HepG2 (cell line): ENCODE data around the gene RUSC1. TPM values are rescaled to one million over a fixed set of nuclear protein-coding genes. Genes with fewer than 3 reads are reported as not detected.

Experiments
- AKNA ChIP-seq: sonication (generic); formaldehyde crosslinking; IDR thresholded peaks from 2 replicates; pipeline ENCODE4 v1.4.0; 2020; ENCODE audit warnings: missing genetic modification reagents, borderline replicate concordance
- ATF6 ChIP-seq: sonication (generic); formaldehyde crosslinking; conservative IDR thresholded peaks from 2 replicates; pipeline ENCODE4 v1.4.0; 2020; ENCODE audit warnings: missing genetic modification reagents
- CEBPZ ChIP-seq: IDR thresholded peaks from 2 replicates; pipeline ENCODE4 v1.6.1; 2012; ENCODE audit warnings: low read length, improper control_type of control experiment
- GRHL1 ChIP-seq: sonication (generic); formaldehyde crosslinking; conservative IDR thresholded peaks from 2 replicates; pipeline ENCODE4 v1.8.0; 2022; ENCODE audit warnings: missing genetic modification reagents
- HNRNPK ChIP-seq: fragments of 200-400 bp; formaldehyde crosslinking; IDR thresholded peaks from 2 replicates; pipeline ENCODE4 v1.6.1; 2018; ENCODE audit warnings: low read length, low read depth, moderate library complexity, mild to moderate bottlenecking; ENCODE audit not compliant: poor library complexity, severe bottlenecking
- MAZ ChIP-seq, 2 experiments: sonication (generic) in 1 of 2; formaldehyde crosslinking in 1 of 2; IDR thresholded peaks; 2 replicates each; pipeline versions ENCODE4 v1.5.0 to v1.6.1; 2012 to 2020; ENCODE audit warnings: low read depth in 2 of 2, mild to moderate bottlenecking in 2 of 2, borderline replicate concordance in 1 of 2, improper control_type of control experiment in 1 of 2, low read length in 1 of 2, missing genetic modification reagents in 1 of 2, moderate library complexity in 1 of 2
- RBM39 ChIP-seq: fragments of 200-400 bp; formaldehyde crosslinking; IDR thresholded peaks from one replicate; pipeline ENCODE4 v1.6.1; 2018; ENCODE audit warnings: antibody characterized with exemption, mild to moderate bottlenecking, low read depth, low read length; ENCODE audit not compliant: poor library complexity, severe bottlenecking
- REXO4 ChIP-seq: sonication (generic); formaldehyde crosslinking; IDR thresholded peaks from 2 replicates; pipeline ENCODE4 v1.8.0; 2022; ENCODE audit warnings: missing genetic modification reagents, mild to moderate bottlenecking, borderline replicate concordance
- SNRNP70 ChIP-seq: fragments of 200-400 bp; formaldehyde crosslinking; IDR thresholded peaks from 2 replicates; pipeline ENCODE4 v1.6.1; 2017; ENCODE audit warnings: mild to moderate bottlenecking, low read depth, low read length, moderate library complexity
- SRY ChIP-seq: sonication (generic); formaldehyde crosslinking; IDR thresholded peaks from 2 replicates; pipeline ENCODE4 v1.8.0; 2022; ENCODE audit warnings: mild to moderate bottlenecking, missing genetic modification reagents
- ZNF329 ChIP-seq: sonication (generic); formaldehyde crosslinking; IDR thresholded peaks from 2 replicates; pipeline ENCODE4 v1.9.0; 2021; ENCODE audit warnings: low read depth, mild to moderate bottlenecking, missing genetic modification reagents
- ZNF724P ChIP-seq: sonication (generic); formaldehyde crosslinking; IDR thresholded peaks from 2 replicates; pipeline ENCODE4 v1.8.0; 2022; ENCODE audit warnings: missing genetic modification reagents, borderline replicate concordance
- ZNF780A ChIP-seq: sonication (generic); formaldehyde crosslinking; IDR thresholded peaks from 2 replicates; pipeline ENCODE4 v1.8.0; 2022; ENCODE audit warnings: mild to moderate bottlenecking, missing genetic modification reagents, moderate library complexity
- polyA plus RNA-seq, 8 experiments: library from polyadenylated mRNA; depleted of rRNA in 3 of 8; stranded (reverse) in 7 of 8; unstranded in 1 of 8; fragments of >200 nt; fragmentation: Illumina TruSeq in 4 of 8; extraction: Trizol in 4 of 8; gene quantifications; 2 replicates each; pipeline versions ENCODE4 v1.2.1 to v1.2.3, GENCODE V29; 2011 to 2016; ENCODE audit warnings: low read depth in 4 of 8, missing spikeins in 1 of 8, mixed read lengths in 1 of 8; ENCODE audit not compliant: insufficient read depth in 1 of 8
- total RNA-seq, 5 experiments: library from RNA; depleted of rRNA; stranded (reverse); fragments of >200 nt; fragmentation: Illumina TruSeq; extraction: Trizol; gene quantifications; 2 replicates each; pipeline ENCODE4 v1.2.3, GENCODE V29; 2016; ENCODE audit warnings: low read depth in 1 of 5

RUSC1 gene
- total and polyA plus RNA-seq, 2 of the 13 experiments (the other 11 are each of a cell fraction or from before 2014, with no cell fraction given): 18.7 to 20.4 TPM

- no peak for TF ChIP-seq GRHL1 (CRISPR knock-in tag)
- TF ChIP-seq SNRNP70: no peak
- 0 out of 2 replicates have a peak, but pooled peaks have one; percentile 40 for TF ChIP-seq MAZ (IDR thresholded peaks at IDR 0.05; ENCODE audit: borderline replicate concordance, low read depth, low read length)
- peak; percentile 75 for TF ChIP-seq MAZ (CRISPR knock-in tag; IDR thresholded peaks at IDR 0.05; ENCODE audit: low read depth)
- TF ChIP-seq HNRNPK: peak; percentile 41
- TF ChIP-seq ZNF780A (CRISPR knock-in tag): no peak
- TF ChIP-seq REXO4 (CRISPR knock-in tag): no peak
- no peak for TF ChIP-seq CEBPZ
- TF ChIP-seq ATF6 (CRISPR knock-in tag): no peak
- peak; percentile 52; the same call in 1 of the 2 replicates for TF ChIP-seq SRY (CRISPR knock-in tag)
- no peak for TF ChIP-seq AKNA (CRISPR knock-in tag)
- no peak for TF ChIP-seq ZNF724P
- no peak for TF ChIP-seq ZNF329 (CRISPR knock-in tag)
- peak; percentile 47 for TF ChIP-seq RBM39
These were observed 47.1 kb upstream of the RUSC1 start, which contains the start of gene CLK2 (continued) for GRCh38 chr1:155273343-155274245.
